Endothelial cell (in vitro differentiated cells): Measurements from ENCODE around the gene SEC63. TPM values are rescaled to one million over a fixed set of nuclear protein-coding genes. Genes with fewer than 3 reads are reported as not detected.
"Not testable (repeated sequence)": the region's sequence is repeated elsewhere in the genome, so short reads cannot be mapped to it uniquely, and the experiment has no call there.

Experiments
- DNase-seq: peaks from one replicate; pipeline ENCODE4 v3.0.0; 2021; ENCODE audit warnings: low spot score
- H3K27ac Mint-ChIP-seq: one replicate; pipeline ENCODE4 v1.8.0; 2021; ENCODE audit warnings: mixed read lengths, inconsistent platforms; ENCODE audit not compliant: unreplicated experiment
- H3K27me3 Mint-ChIP-seq: one replicate; pipeline ENCODE4 v1.8.0; 2021; ENCODE audit warnings: mild to moderate bottlenecking, moderate library complexity, mixed read lengths, inconsistent platforms; ENCODE audit not compliant: unreplicated experiment
- H3K36me3 Mint-ChIP-seq: one replicate; pipeline ENCODE4 v1.8.0; 2021; ENCODE audit warnings: mild to moderate bottlenecking, low read depth, mixed read lengths, inconsistent platforms; ENCODE audit not compliant: unreplicated experiment
- H3K4me1 Mint-ChIP-seq: one replicate; pipeline ENCODE4 v1.8.0; 2021; ENCODE audit warnings: mild to moderate bottlenecking, mixed read lengths, inconsistent platforms; ENCODE audit not compliant: unreplicated experiment
- H3K4me3 Mint-ChIP-seq: one replicate; pipeline ENCODE4 v1.8.0; 2021; ENCODE audit warnings: mild to moderate bottlenecking, mixed read lengths, inconsistent platforms; ENCODE audit not compliant: unreplicated experiment
- H3K9me3 Mint-ChIP-seq: one replicate; pipeline ENCODE4 v1.8.0; 2021; ENCODE audit warnings: mixed read lengths, inconsistent platforms; ENCODE audit not compliant: unreplicated experiment
- CTCF ChIP-seq: fragments of 200-600 bp; sonication (generic); IDR thresholded peaks from one replicate; pipeline ENCODE4 v1.5.0; 2021; ENCODE audit warnings: antibody characterized with exemption; ENCODE audit not compliant: unreplicated experiment
- total RNA-seq: library from RNA; stranded (reverse); fragmentation: NEBNext Ultra II Directional; extraction: Animal tissue kit (Norgen Biotek cat#: 25700); gene quantifications from one replicate; pipeline ENCODE4 v1.2.1, GENCODE V29; 2021; ENCODE audit not compliant: unreplicated experiment

Gene SEC63
- total RNA-seq, 1 donor from 2014 or later: 120 TPM

- Mint-ChIP-seq H3K36me3 (no peaks in the 10 kb centered on the region), H3K27ac (no peak overlapping the region)
Measured at GRCh38 chr6:107866606-107867301, 91.3 kb downstream of the SEC63 start.

GRCh38 chr6:107864226-107865127 lies 93.5 kb downstream of the SEC63 start:
- DNase-seq: no peak
- no peak overlapping the region for H3K27ac Mint-ChIP-seq
- H3K27me3 Mint-ChIP-seq: no peaks in the 10 kb centered on the region
- H3K36me3 Mint-ChIP-seq: no peaks in the 10 kb centered on the region
- no peak overlapping the region for H3K4me3 Mint-ChIP-seq
- TF ChIP-seq CTCF: no peak
- H3K9me3 Mint-ChIP-seq: no peaks in the 10 kb centered on the region
- H3K4me1 Mint-ChIP-seq: no peaks in the 10 kb centered on the region

More at GRCh38 chr6:107866606-107867301, 91.3 kb downstream of the SEC63 start:
- H3K4me1 Mint-ChIP-seq: no peaks in the 10 kb centered on the region
- no peaks in the 10 kb centered on the region for H3K27me3 Mint-ChIP-seq
- peak; percentile 43 for TF ChIP-seq CTCF
- no peaks in the 10 kb centered on the region for H3K9me3 Mint-ChIP-seq
- peak; percentile 17 for DNase-seq
- no peak overlapping the region for H3K4me3 Mint-ChIP-seq

- no peaks in the 10 kb centered on the region for H3K27me3 Mint-ChIP-seq
- H3K4me1 Mint-ChIP-seq: no peaks in the 10 kb centered on the region
- DNase-seq: no peak
- no peaks in the 10 kb centered on the region for H3K36me3 Mint-ChIP-seq
- H3K4me3 Mint-ChIP-seq: no peak overlapping the region
- H3K9me3 Mint-ChIP-seq: no peaks in the 10 kb centered on the region
- TF ChIP-seq CTCF: no peak
- H3K27ac Mint-ChIP-seq: no peak overlapping the region
Measured at GRCh38 chr6:107862383-107862782, 95.6 kb downstream of the SEC63 start.

GRCh38 chr6:107860963-107861362 lies 97.0 kb downstream of the SEC63 start:
- not testable (repeated sequence) for H3K4me3 Mint-ChIP-seq, H3K27me3 Mint-ChIP-seq, H3K9me3 Mint-ChIP-seq, H3K36me3 Mint-ChIP-seq, H3K27ac Mint-ChIP-seq, DNase-seq, H3K4me1 Mint-ChIP-seq

- H3K4me1 Mint-ChIP-seq: not testable (repeated sequence)
Measured at GRCh38 chr6:107860144-107860543, 97.9 kb downstream of the SEC63 start.

GRCh38 chr6:107853230-107853629 lies 104.8 kb downstream of the SEC63 start:
- no peak for TF ChIP-seq CTCF
- H3K27ac Mint-ChIP-seq: no peak overlapping the region
- H3K9me3 Mint-ChIP-seq: no peaks in the 10 kb centered on the region
- H3K4me1 Mint-ChIP-seq: no peaks in the 10 kb centered on the region
- no peaks in the 10 kb centered on the region for H3K36me3 Mint-ChIP-seq
- no peak overlapping the region for H3K4me3 Mint-ChIP-seq
- no peaks in the 10 kb centered on the region for H3K27me3 Mint-ChIP-seq
- no peak for DNase-seq

More at GRCh38 chr6:107860144-107860543, 97.9 kb downstream of the SEC63 start:
- H3K4me3 Mint-ChIP-seq, H3K27me3 Mint-ChIP-seq, H3K27ac Mint-ChIP-seq, H3K9me3 Mint-ChIP-seq, H3K36me3 Mint-ChIP-seq, DNase-seq: not testable (repeated sequence)
